ENCODE data around the gene SLC2A10.

DNA sequence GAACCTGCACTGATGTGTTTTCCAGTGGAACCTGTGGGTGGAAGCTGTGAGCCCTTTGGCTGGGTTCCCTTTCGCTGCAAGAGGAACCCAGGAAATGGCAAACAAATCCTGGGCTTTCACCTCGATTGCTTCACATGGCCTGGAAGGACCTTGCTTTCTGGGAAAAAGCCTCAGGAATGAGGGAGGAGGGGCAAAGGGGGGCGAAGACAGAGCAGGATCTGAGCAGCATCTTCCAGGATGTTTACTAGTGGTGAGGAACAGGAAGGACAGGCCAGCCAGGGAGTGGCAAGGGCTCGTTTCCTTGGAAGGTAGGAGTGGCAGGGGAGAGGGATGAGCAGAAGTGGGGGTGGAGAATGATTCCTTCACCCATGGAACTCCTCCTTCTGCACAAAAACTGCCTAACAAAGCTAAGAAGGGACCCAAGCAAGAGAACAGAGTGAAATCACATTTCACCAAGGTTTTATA lies 5.9 kb downstream of the SLC2A10 start:
- TF ChIP-seq, protein P1, sequence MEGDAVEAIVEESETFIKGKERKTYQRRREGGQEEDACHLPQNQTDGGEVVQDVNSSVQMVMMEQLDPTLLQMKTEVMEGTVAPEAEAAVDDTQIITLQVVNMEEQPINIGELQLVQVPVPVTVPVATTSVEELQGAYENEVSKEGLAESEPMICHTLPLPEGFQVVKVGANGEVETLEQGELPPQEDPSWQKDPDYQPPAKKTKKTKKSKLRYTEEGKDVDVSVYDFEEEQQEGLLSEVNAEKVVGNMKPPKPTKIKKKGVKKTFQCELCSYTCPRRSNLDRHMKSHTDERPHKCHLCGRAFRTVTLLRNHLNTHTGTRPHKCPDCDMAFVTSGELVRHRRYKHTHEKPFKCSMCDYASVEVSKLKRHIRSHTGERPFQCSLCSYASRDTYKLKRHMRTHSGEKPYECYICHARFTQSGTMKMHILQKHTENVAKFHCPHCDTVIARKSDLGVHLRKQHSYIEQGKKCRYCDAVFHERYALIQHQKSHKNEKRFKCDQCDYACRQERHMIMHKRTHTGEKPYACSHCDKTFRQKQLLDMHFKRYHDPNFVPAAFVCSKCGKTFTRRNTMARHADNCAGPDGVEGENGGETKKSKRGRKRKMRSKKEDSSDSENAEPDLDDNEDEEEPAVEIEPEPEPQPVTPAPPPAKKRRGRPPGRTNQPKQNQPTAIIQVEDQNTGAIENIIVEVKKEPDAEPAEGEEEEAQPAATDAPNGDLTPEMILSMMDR (IDR thresholded peaks at IDR 0.05; ENCODE audit: low read depth, low read length) = no peak
- TF ChIP-seq EZH2phosphoT487 (IDR thresholded peaks at IDR 0.05; ENCODE audit: low read depth) = no peak

Measured in OCI-LY3 (cell line).